ENCODE results near the gene SKAP2.

- TF ChIP-seq CTCF (IDR thresholded peaks at IDR 0.05) (no peak), POLR2A (IDR thresholded peaks at IDR 0.05) (no peak), EP300 (IDR thresholded peaks at IDR 0.05) (no peak)
These were observed 1.6 kb downstream of the SKAP2 start for GRCh38 chr7:26862834-26863233.
